Gastrocnemius medialis (tissue), 4 donors: ENCODE results near the gene PPFIBP2. TPM values are rescaled to one million over a fixed set of nuclear protein-coding genes. Genes with fewer than 3 reads are reported as not detected.
A peak's percentile ranks its signal among the peaks of the same experiment; 100 is the strongest.

Source experiments
- ATAC-seq, 2 donors: fragments of 150-250 bp; one replicate each; pipeline ENCODE4 v1.9.1; 2016
- DNase-seq, 2 donors: peaks; one replicate each; pipeline ENCODE4 v3.0.0-alpha.2; 2019
- H3K27ac ChIP-seq, 4 donors: fragments of 200-600 bp; sonication (generic); 1 replicate in 1 of 4; 2 replicates in 3 of 4; pipeline ENCODE4 v1.5.1; 2016 to 2018; ENCODE audit warnings: mild to moderate bottlenecking in 2 of 4, moderate library complexity in 1 of 4
- H3K27me3 ChIP-seq, 3 donors: fragments of 200-600 bp; sonication (generic) in 2 of 3; 1 replicate in 1 of 3; 2 replicates in 2 of 3; pipeline versions ENCODE4 v1.5.1 to v1.6.0; 2016 to 2019; ENCODE audit warnings: mild to moderate bottlenecking in 1 of 3, moderate library complexity in 1 of 3
- H3K36me3 ChIP-seq, 2 donors: fragments of 200-600 bp; sonication (generic) in 1 of 2; one replicate each; pipeline ENCODE4 v1.5.1; 2017 to 2018
- H3K4me1 ChIP-seq, 2 donors: fragments of 200-600 bp; sonication (generic) in 1 of 2; one replicate each; pipeline ENCODE4 v1.5.1; 2016 to 2017; ENCODE audit warnings: mild to moderate bottlenecking in 2 of 2
- H3K4me3 ChIP-seq, 4 donors: fragments of 200-600 bp; sonication (generic) in 3 of 4; 1 replicate in 1 of 4; 2 replicates in 3 of 4; pipeline ENCODE4 v1.5.1; 2016 to 2019; ENCODE audit warnings: mild to moderate bottlenecking in 2 of 4
- H3K9me3 ChIP-seq, 3 donors: fragments of 200-600 bp; sonication (generic) in 2 of 3; 1 replicate in 1 of 3; 2 replicates in 2 of 3; pipeline ENCODE4 v1.5.1; 2016 to 2019
- CTCF ChIP-seq, 5 experiments: fragments of 450-650 bp in 3 of 5; fragments of 200-600 bp in 2 of 5; sonication (generic) in 2 of 5; IDR thresholded peaks in 4 of 5; conservative IDR thresholded peaks in 1 of 5; 1 replicate in 4 of 5; 2 replicates in 1 of 5; pipeline ENCODE4 v1.5.1; 2016 to 2019; ENCODE audit warnings: antibody characterized with exemption in 5 of 5, mild to moderate bottlenecking in 3 of 5, moderate library complexity in 3 of 5
- POLR2A ChIP-seq, 2 donors: fragments of 450-650 bp; IDR thresholded peaks; one replicate each; pipeline ENCODE4 v1.6.1; 2017; ENCODE audit warnings: antibody characterized with exemption in 2 of 2, mild to moderate bottlenecking in 2 of 2, moderate library complexity in 2 of 2
- in situ Hi-C, 4 donors: fragments of 200-750 bp; cut with MboI; loops; one replicate each; pipeline versions ENCODE4 v1.15.0 to v1.8.0; 2017; ENCODE audit warnings: low sequenced_read_pairs in 4 of 4
- intact Hi-C: fragments of 100-400 bp; cut with DNase I; formaldehyde crosslinking; loops from one replicate; pipeline ENCODE4 v1.15.1; 2023; ENCODE audit warnings: low total_unique reads
- total RNA-seq, 4 donors: library from RNA; depleted of rRNA; stranded (reverse); fragments of >200 nt; gene quantifications; one replicate each; pipeline versions ENCODE4 v1.1.0 to v1.2.3, GENCODE V29; 2016

PPFIBP2 gene
- total RNA-seq, 4 donors from 2014 or later, result 10.5 to 33.5 (median 25.4) TPM

GRCh38 chr11:7473717-7474116, 40.1 kb upstream of the PPFIBP2 start:
- H3K4me1 ChIP-seq, result no peaks in the 10 kb centered on the region
- no peaks in the 10 kb centered on the region for H3K9me3 ChIP-seq
- intact Hi-C loops (no loop called here), in situ Hi-C loops (no loop called here)
- no peak for TF ChIP-seq CTCF (IDR thresholded peaks at IDR 0.05 in 4 of 5, conservative IDR thresholded peaks at IDR 0.05 in 1 of 5)
- TF ChIP-seq POLR2A (IDR thresholded peaks at IDR 0.05), result no peak
- ATAC-seq (peak; percentile 52 to 75), DNase-seq (peak in 1 of 2 donors; percentile 23)
- no peak overlapping the region for H3K4me3 ChIP-seq
- no peaks in the 10 kb centered on the region for H3K36me3 ChIP-seq
- H3K27ac ChIP-seq, result no peak overlapping the region
- no peaks in the 10 kb centered on the region for H3K27me3 ChIP-seq

- in situ Hi-C loops, result no loop called here
- no peaks in the 10 kb centered on the region for H3K27me3 ChIP-seq
- ATAC-seq (no peak), DNase-seq (no peak)
- no peak overlapping the region for H3K27ac ChIP-seq
- no peaks in the 10 kb centered on the region for H3K9me3 ChIP-seq
- TF ChIP-seq CTCF (IDR thresholded peaks at IDR 0.05 in 4 of 5, conservative IDR thresholded peaks at IDR 0.05 in 1 of 5), result no peak
- TF ChIP-seq POLR2A (IDR thresholded peaks at IDR 0.05), result no peak
- H3K4me3 ChIP-seq, result no peak overlapping the region
- intact Hi-C loops, result no loop called here
- no peaks in the 10 kb centered on the region for H3K4me1 ChIP-seq
- no peaks in the 10 kb centered on the region for H3K36me3 ChIP-seq
These were observed 33.7 kb upstream of the PPFIBP2 start for GRCh38 chr11:7480113-7480512.

- in situ Hi-C loops (no loop called here), intact Hi-C loops (no loop called here)
- no peak for TF ChIP-seq CTCF (IDR thresholded peaks at IDR 0.05 in 4 of 5, conservative IDR thresholded peaks at IDR 0.05 in 1 of 5)
- no peak for TF ChIP-seq POLR2A (IDR thresholded peaks at IDR 0.05)
- H3K9me3 ChIP-seq, result no peaks in the 10 kb centered on the region
- ATAC-seq, result no peak
- H3K4me3 ChIP-seq, result no peak overlapping the region
- no peaks in the 10 kb centered on the region for H3K36me3 ChIP-seq
- peaks cover 0 to 3% of the 10 kb centered on the region in 2 donors for H3K4me1 ChIP-seq
- DNase-seq, result no peak
- no peak overlapping the region for H3K27ac ChIP-seq
- no peaks in the 10 kb centered on the region for H3K27me3 ChIP-seq
These were observed 29.7 kb upstream of the PPFIBP2 start for GRCh38 chr11:7484131-7484530.

GRCh38 chr11:7484645-7485044, 29.2 kb upstream of the PPFIBP2 start:
- peak overlapping the region in 2 of 4 donors; percentile 25 to 60 for H3K27ac ChIP-seq
- DNase-seq (no peak), ATAC-seq (no peak)
- TF ChIP-seq CTCF (IDR thresholded peaks at IDR 0.05 in 4 of 5, conservative IDR thresholded peaks at IDR 0.05 in 1 of 5) (no peak), POLR2A (IDR thresholded peaks at IDR 0.05) (no peak)
- intact Hi-C loops (no loop called here), in situ Hi-C loops (no loop called here)
- H3K9me3 ChIP-seq, result no peaks in the 10 kb centered on the region
- no peaks in the 10 kb centered on the region for H3K27me3 ChIP-seq
- H3K36me3 ChIP-seq, result no peaks in the 10 kb centered on the region
- H3K4me3 ChIP-seq, result no peak overlapping the region
- H3K4me1 ChIP-seq, result peaks cover 0 to 3% of the 10 kb centered on the region in 2 donors
